OCI-M2 (cell line): Measurements from ENCODE around the gene NCOA3.

ENCODE experiments used
- DNase-seq: peaks from one replicate; lab custom pipeline; 2025; ENCODE audit not compliant: unreplicated experiment; lab: John Stamatoyannopoulos, UW

The NCOA3 gene

DNA sequence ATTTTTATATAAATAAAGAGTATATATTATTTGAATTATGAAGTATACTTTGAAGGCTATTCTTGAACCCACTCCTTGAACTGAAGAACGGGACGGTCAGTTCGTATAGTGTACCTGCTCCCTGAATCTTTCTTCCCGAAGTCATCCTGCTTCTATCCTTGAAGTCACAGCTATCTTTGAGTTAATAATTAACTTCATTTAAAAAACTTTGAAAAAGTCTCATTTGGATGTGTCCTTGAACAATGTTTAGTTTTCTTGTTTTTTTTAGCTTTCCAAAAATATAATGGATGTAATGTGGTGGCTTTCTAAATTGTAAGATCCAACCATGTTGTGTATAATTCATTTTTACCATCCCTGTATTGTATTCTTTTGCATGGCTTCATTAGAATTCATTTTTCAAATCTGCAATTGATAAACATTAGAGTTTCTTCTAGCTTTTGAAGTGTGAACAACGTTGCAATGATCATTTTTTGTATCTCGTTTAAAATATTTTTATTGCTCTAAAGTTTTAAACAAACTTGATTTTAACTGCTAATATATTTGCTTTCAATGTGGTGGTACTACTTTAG is 94.4 kb downstream of the NCOA3 start:
- no peak for DNase-seq

GRCh38 chr20:47597090-47597489 is 95.4 kb downstream of the NCOA3 start:
- no peak for DNase-seq

DNA sequence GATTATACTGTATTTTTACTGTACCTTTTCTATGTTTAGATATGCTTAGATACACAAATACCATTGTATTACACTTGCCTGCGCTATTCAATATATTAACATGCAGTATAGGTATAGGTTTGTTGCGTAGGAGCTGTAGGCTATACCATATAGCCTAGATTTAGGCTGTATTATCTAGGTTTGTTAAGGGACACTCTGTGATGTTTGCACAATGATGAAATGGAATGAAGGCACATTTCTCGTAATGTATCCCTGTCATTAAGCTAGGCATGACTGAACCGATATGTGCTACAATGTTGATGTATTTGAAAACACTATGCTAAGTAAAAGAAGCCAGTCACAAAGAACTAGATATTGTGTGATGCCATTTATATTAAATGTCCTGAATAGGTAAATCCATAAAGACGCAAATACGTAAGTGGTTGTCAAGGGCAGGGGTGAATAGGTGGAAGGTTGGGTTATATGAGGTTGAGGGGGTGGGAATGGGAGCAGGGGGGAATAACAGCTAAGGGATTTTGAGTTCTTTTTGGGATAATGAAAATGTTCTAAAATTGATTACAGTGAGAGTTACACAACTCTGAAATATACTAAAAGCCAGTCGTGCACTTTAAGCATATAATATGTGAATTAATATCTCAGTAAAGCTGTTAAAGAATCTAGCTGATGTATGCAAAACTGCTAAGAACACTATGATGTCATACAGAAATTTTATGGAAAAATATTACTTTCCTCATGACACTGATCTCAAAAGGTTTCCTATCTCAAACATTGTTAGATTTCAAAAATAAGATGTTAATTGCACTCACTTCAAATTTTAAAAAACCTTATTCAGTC is 97.4 kb downstream of the NCOA3 start:
- no peak for DNase-seq

- DNase-seq, result no peak
Measured at GRCh38 chr20:47600967-47601547, 99.4 kb downstream of the NCOA3 start.

- no peak for DNase-seq
Measured at GRCh38 chr20:47603260-47603659, 101.6 kb downstream of the NCOA3 start.

DNA sequence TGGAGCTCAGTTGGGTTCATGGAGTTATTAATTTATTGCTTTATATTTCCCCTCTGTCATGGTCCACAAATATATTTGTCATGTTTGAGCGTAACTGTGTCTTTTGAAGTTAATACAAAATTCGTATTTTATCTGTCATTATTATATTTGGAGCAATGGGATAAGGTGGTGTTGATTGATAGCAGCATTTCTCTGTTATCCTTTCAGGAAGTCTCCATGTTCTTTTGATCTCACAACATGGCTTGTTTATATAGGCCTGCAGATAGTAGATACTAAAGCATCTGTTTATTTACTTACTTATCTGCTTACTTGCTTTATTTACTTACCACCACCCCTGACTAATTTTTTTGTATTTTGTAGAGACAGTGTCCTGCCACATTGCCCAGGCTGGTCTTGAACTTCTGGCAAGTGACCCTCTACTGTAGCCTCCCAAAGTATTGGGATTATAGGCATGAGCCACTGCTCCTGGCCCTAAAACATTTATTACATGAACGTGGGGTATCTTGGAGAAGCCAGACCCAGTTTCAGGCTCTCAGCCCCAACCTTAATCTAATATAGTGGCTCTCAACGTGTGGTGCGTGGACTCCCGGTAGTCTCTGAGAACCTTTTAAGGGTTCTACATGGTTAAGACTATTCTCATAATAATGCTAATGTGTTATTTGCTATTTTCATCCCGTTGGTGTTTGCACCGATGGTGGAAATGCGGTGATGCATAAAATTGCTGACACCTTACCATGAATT is 104.2 kb downstream of the NCOA3 start:
- no peak for DNase-seq

- DNase-seq, result no peak
Measured at GRCh38 chr20:47606414-47606982, 104.8 kb downstream of the NCOA3 start.

- DNase-seq, result no peak
Measured at GRCh38 chr20:47606983-47607613, 105.4 kb downstream of the NCOA3 start.

GRCh38 chr20:47609001-47609400 is 107.3 kb downstream of the NCOA3 start:
- no peak for DNase-seq

GRCh38 chr20:47610247-47610944 is 108.7 kb downstream of the NCOA3 start:
- no peak for DNase-seq

DNA sequence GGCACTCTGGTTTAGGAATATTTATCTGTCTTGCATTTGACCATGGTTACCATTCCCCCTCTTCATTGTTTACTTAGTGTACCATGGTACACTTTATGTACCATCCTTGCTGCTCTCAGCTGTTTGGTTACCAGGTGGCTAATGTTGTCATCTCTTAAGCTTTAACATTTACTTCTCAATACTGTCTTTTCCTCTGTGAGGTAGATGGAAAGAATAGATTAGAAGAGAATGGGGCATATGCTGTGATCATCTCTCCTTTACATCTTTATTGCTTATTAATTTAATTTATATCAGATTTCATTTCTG is 109.2 kb downstream of the NCOA3 start:
- no peak for DNase-seq

- DNase-seq, result no peak
Measured at GRCh38 chr20:47611785-47612184, 110.1 kb downstream of the NCOA3 start.

DNA sequence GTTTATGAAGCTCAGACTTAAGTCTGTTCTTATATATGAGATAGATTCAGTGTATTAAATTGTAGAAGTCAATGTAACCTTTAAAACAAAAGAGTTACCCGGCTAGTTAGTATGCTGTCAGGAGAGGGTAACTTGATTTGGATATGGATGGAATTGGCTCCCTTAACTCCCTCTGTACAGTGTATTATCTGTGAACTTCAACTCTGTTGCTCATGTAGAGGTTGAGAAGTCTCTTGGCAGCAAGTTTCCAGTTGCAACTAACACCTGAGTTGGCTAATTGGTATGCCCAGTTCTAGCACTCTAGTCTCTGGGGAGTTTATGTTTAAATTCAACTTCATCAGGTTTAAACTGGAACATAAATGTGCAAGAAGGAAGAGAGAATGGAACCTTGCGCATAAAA is 111.0 kb downstream of the NCOA3 start:
- DNase-seq, result no peak

DNA sequence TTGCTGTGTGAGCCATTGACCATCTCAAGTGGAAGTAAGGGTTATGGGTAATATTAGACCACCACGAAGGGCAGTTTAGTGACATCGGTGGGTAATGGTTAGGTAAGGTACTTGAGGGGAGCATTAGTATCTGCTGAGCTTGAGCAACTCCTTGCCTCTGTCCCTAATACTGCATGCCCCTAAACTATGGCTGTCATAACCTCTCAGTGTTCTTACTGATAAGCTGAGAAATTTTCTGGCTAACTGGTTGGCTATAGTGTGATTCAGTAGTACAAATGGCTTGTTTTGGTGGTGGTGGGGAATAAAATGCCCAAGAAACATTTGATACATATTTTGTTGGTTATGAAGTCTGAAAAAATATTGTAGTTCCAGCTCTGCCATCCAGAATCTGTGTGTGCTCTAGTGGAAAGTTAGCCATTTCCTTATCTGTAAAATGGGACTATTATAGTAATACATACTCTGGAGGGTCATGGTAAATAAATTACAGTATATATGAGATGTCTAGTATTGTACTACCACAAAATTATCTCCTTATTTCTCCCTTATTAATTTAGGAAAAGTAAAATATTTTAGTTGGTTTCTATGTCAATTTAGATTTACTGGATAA is 113.1 kb downstream of the NCOA3 start:
- no peak for DNase-seq

- no peak for DNase-seq
Measured at GRCh38 chr20:47618479-47618878, 116.8 kb downstream of the NCOA3 start.

DNA sequence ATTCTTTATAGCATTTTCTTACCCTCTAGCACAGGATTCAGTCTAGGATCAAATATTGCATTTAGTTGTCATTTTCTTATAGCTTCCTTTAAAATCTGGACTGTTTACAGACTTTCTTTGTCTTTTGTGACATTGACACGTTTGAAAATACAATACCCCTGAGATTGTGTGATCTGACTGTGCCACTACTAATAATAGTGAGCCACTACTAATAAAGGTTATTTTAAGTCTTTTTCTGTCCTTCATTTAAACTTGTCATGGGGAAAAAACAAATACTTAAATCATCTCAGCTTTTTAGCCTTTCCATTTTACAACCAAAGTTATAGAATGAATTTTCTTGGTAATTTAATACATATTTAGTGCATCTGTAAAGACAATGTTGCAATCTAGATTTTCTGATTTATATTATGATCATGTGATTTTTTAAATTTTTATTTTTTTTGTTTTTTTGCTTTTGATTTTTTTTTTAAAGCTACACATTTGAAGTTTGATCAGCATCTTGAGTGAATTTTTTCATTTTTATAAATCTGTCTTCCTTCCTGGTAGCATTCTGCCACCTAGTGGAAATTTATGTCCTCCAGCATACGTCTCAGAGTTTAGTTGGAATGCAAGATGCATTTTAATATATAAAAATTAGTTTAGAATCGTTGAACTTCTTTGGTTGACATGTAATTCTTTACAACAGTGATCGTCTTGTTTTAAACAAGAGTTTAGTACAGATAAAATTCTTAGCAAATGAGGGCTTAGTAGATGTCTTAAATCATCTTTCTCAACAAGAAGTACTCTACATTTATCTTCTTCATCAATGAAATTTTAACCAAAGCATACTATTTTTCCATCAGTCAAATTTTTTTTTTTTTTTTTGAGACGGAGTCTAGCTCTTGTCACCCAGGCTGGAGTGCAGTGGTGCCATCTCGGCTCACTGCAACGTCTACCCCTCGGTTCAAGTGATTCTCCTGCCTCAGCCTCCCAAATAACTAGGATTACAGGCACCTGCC is 119.4 kb downstream of the NCOA3 start:
- no peak for DNase-seq

DNA sequence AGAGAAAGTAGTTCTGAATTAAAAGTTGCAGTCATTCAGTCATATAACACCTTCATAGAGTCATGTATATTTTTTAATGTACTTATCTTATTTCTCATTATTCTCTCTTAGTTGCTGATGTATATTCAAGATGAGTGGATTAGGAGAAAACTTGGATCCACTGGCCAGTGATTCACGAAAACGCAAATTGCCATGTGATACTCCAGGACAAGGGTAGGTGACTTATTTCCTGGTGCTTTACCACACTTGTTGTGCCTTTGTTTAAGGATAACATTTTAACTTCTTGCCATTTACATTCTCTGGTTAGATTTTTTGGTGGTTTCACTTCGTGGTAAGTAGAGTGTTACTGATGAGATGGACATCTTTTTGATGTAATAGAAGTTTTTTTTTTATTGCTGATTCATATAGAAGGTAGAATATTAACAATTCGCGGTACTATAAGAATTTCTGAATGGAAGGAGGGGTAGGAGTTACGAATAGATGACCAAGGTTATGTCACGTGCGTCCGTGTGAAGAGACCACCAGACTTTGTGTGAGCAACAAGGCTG is 120.5 kb downstream of the NCOA3 start:
- DNase-seq, result no peak

GRCh38 chr20:47623206-47623605 is 121.5 kb downstream of the NCOA3 start:
- no peak for DNase-seq

- DNase-seq, result no peak
Measured at GRCh38 chr20:47627540-47627939, 125.9 kb downstream of the NCOA3 start.
